Transverse colon (tissue), 4 donors: ENCODE measurements around the gene KIFAP3. TPM values are rescaled to one million over a fixed set of nuclear protein-coding genes. Genes with fewer than 3 reads are reported as not detected.
"Not testable (repeated sequence)": the region's sequence is repeated elsewhere in the genome, so short reads cannot be mapped to it uniquely, and the experiment has no call there.

Experiments used
- DNase-seq: peaks from one replicate; pipeline ENCODE4 v3.0.0-alpha.2; 2019
- H3K27ac ChIP-seq, 4 donors: fragments of 200-600 bp; sonication (generic); 2 replicates each; pipeline ENCODE4 v1.5.1; 2016 to 2018; ENCODE audit warnings: inconsistent platforms in 4 of 4
- H3K27me3 ChIP-seq: fragments of 200-600 bp; sonication (generic); 2 replicates; pipeline ENCODE4 v1.5.1; 2017; ENCODE audit warnings: inconsistent platforms
- H3K36me3 ChIP-seq, 4 donors: fragments of 200-600 bp; sonication (generic); 2 replicates each; pipeline ENCODE4 v1.5.1; 2017 to 2019; ENCODE audit warnings: inconsistent platforms in 4 of 4
- H3K4me1 ChIP-seq, 4 donors: fragments of 200-600 bp; sonication (generic); 2 replicates each; pipeline ENCODE4 v1.5.1; 2017 to 2020; ENCODE audit warnings: inconsistent platforms in 4 of 4
- H3K4me3 ChIP-seq, 4 donors: fragments of 200-600 bp; sonication (generic); 1 replicate in 1 of 4; 2 replicates in 3 of 4; pipeline versions ENCODE4 v1.5.1 to v1.6.1; 2017 to 2019; ENCODE audit warnings: inconsistent platforms in 4 of 4
- H3K9me3 ChIP-seq, 2 donors: fragments of 200-600 bp; sonication (generic); 2 replicates each; pipeline ENCODE4 v1.5.1; 2017 to 2019; ENCODE audit warnings: inconsistent platforms in 2 of 2
- CTCF ChIP-seq, 5 experiments: fragments of 200-600 bp in 3 of 5; fragments of 450-650 bp in 2 of 5; sonication (generic) in 3 of 5; IDR thresholded peaks; 1 replicate in 2 of 5; 2 replicates in 3 of 5; pipeline ENCODE4 v1.5.1; 2016 to 2017; ENCODE audit warnings: antibody characterized with exemption in 5 of 5, inconsistent platforms in 3 of 5, mild to moderate bottlenecking in 2 of 5, moderate library complexity in 1 of 5
- EP300 ChIP-seq: sonication (generic); formaldehyde crosslinking; IDR thresholded peaks from one replicate; pipeline ENCODE4 v1.6.1; 2017; ENCODE audit warnings: antibody characterized with exemption, low read depth
- POLR2A ChIP-seq: fragments of 450-650 bp; IDR thresholded peaks from one replicate; pipeline ENCODE4 v1.6.1; 2016; ENCODE audit warnings: antibody characterized with exemption, mild to moderate bottlenecking, moderate library complexity
- POLR2AphosphoS5 ChIP-seq, 3 donors: sonication (generic); formaldehyde crosslinking; IDR thresholded peaks; one replicate each; pipeline ENCODE4 v1.6.1; 2016; ENCODE audit warnings: antibody characterized with exemption in 3 of 3
- WGBS, 2 donors: methylation state at CpG; one replicate each; pipeline ENCODE4 v1.1.5; 2018; ENCODE audit warnings: low coverage in 1 of 2; 5-methylcytosine and 5-hydroxymethylcytosine counted together
- in situ Hi-C, 4 donors: fragments of 200-750 bp; cut with MboI; loops; one replicate each; pipeline versions ENCODE4 v1.15.0 to v1.15.1; 2017; ENCODE audit warnings: low sequenced_read_pairs in 3 of 4, low pct_ligation_motif_present in 1 of 4, low pct_unique_long_range_greater_than_20kb in 1 of 4
- intact Hi-C: fragments of 100-400 bp; cut with DNase I; formaldehyde crosslinking; loops from one replicate; pipeline ENCODE4 v1.15.1; 2023; ENCODE audit warnings: low total_unique reads
- total RNA-seq, 4 donors: library from RNA; depleted of rRNA; stranded (reverse); fragments of >200 nt; gene quantifications; one replicate each; pipeline ENCODE4 v1.1.0, GENCODE V29; 2016

The KIFAP3 gene
- total RNA-seq, 4 donors from 2014 or later = 21.7 to 58.9 (median 27.1) TPM

- no peak for TF ChIP-seq CTCF (IDR thresholded peaks at IDR 0.05)
- no peak for TF ChIP-seq POLR2AphosphoS5 (IDR thresholded peaks at IDR 0.05)
- TF ChIP-seq EP300 = no peak
- no peak for TF ChIP-seq POLR2A
- Histone ChIP-seq H3K27me3 (no peaks in the 10 kb centered on the region), H3K9me3 (no peaks in the 10 kb centered on the region), H3K27ac (no peak overlapping the region), H3K36me3 (peaks cover 0 to 28% (median 7%) of the 10 kb centered on the region in 4 donors), H3K4me3 (no peak overlapping the region), H3K4me1 (peaks cover 0 to 8% (median under 1%) of the 10 kb centered on the region in 4 donors)
- DNase-seq = no peak
- 81 to 94% methylated on average over 3 to 5 of the region's 5 CpGs for WGBS, 2 donors
- intact Hi-C loops = no loop called here
- in situ Hi-C loops = no loop called here
Observed at GRCh38 chr1:170012920-170013319, 61.6 kb downstream of the KIFAP3 start.

- in situ Hi-C loops (no loop called here), intact Hi-C loops (no loop called here)
- H3K4me1 ChIP-seq = no peaks in the 10 kb centered on the region
- 33 to 38% methylated on average over 1 of the region's 1 CpG for WGBS, 2 donors
- H3K27ac ChIP-seq = no peak overlapping the region
- H3K27me3 ChIP-seq = no peaks in the 10 kb centered on the region
- H3K36me3 ChIP-seq = peaks cover 0 to 19% (median 2%) of the 10 kb centered on the region in 4 donors
- H3K4me3 ChIP-seq = no peak overlapping the region
- H3K9me3 ChIP-seq = no peaks in the 10 kb centered on the region
- no peak for TF ChIP-seq POLR2AphosphoS5 (IDR thresholded peaks at IDR 0.05)
- TF ChIP-seq CTCF (IDR thresholded peaks at IDR 0.05) = peak in 3 of 5 experiments; percentile 18 to 33 (median 31)
- DNase-seq = peak; percentile 14
Observed at GRCh38 chr1:170010443-170010842, 64.1 kb downstream of the KIFAP3 start.

GRCh38 chr1:170009551-170009950, 64.9 kb downstream of the KIFAP3 start:
- no peak for DNase-seq
- 97% methylated on average over 2 of the region's 2 CpGs for WGBS, 2 donors
- intact Hi-C loops = no loop called here
- H3K4me3 ChIP-seq = no peak overlapping the region
- no peak overlapping the region for H3K27ac ChIP-seq
- H3K9me3 ChIP-seq = no peaks in the 10 kb centered on the region
- H3K36me3 ChIP-seq = peaks cover 0 to 10% (median 2%) of the 10 kb centered on the region in 4 donors
- TF ChIP-seq POLR2AphosphoS5 (IDR thresholded peaks at IDR 0.05) = no peak
- TF ChIP-seq POLR2A = no peak
- TF ChIP-seq EP300 = no peak
- TF ChIP-seq CTCF (IDR thresholded peaks at IDR 0.05) = no peak
- in situ Hi-C loops = no loop called here
- H3K27me3 ChIP-seq = no peaks in the 10 kb centered on the region
- no peaks in the 10 kb centered on the region for H3K4me1 ChIP-seq

- DNase-seq, intact Hi-C loops, H3K9me3 ChIP-seq, H3K4me3 ChIP-seq, H3K27ac ChIP-seq, in situ Hi-C loops, H3K27me3 ChIP-seq, H3K4me1 ChIP-seq, H3K36me3 ChIP-seq: not testable (repeated sequence)
- 90 to 94% methylated on average over 2 of the region's 2 CpGs for WGBS, 2 donors
Observed at GRCh38 chr1:170008745-170009144, 65.8 kb downstream of the KIFAP3 start.

- H3K27ac ChIP-seq, H3K36me3 ChIP-seq, DNase-seq, H3K27me3 ChIP-seq, intact Hi-C loops, H3K9me3 ChIP-seq, H3K4me3 ChIP-seq, H3K4me1 ChIP-seq, in situ Hi-C loops: not testable (repeated sequence)
- 75% methylated on average over 7 of the region's 7 CpGs; no CpG with 5 or more reads in 1 of the 2 donors for WGBS, 2 donors
Observed at GRCh38 chr1:170003270-170003835, 71.1 kb downstream of the KIFAP3 start.
